ENCODE data around the gene ARFIP2. TPM values are rescaled to one million over a fixed set of nuclear protein-coding genes. Genes with fewer than 3 reads are reported as not detected.

The ARFIP2 gene
- total RNA-seq, 1 donor from 2014 or later, result 55.2 TPM

GRCh38 chr11:6497069-6497839 lies 16.1 kb upstream of the ARFIP2 start, which contains the start of gene DNHD1:
TSS of gene DNHD1 (plus strand) at chr11:6497280. CDS start at chr11:6498216, 936 bp downstream.
- no peak for DNase-seq (ENCODE audit: low read depth)
- H3K4me3 ChIP-seq (ENCODE audit: low read depth, low read length), result no peak within 1 kb of the TSS
- TF ChIP-seq CTCF (conservative IDR thresholded peaks at IDR 0.05; ENCODE audit: low read depth, low read length), result no peak

- no peak for TF ChIP-seq CTCF (conservative IDR thresholded peaks at IDR 0.05; ENCODE audit: low read depth, low read length)
- H3K4me3 ChIP-seq (ENCODE audit: low read depth, low read length), result no peak overlapping the region
Observed at GRCh38 chr11:6489306-6489705, 8.2 kb upstream of the ARFIP2 start.

DNA sequence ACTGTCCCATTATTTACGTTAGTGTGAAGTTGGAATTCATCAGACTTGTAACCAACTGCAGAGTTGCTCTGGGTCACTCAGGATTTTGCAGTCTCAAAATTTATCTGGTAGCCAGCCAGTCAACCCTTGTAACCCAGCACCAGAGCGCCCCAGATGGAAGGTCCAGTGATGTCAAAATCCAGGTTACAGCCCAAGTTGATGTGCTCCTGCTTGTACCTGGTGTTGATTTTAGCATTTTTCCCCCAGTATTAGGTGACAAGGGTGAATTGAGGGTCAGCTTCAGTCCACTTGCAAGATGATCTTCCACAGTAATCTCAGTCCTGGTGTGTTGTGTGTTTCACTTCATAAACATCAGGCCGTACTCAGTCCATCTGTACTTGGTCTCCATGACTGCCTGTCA lies 7.7 kb upstream of the ARFIP2 start:
- TF ChIP-seq CTCF (conservative IDR thresholded peaks at IDR 0.05; ENCODE audit: low read depth, low read length), result no peak
- DNase-seq (ENCODE audit: low read depth), result no peak
- H3K4me3 ChIP-seq (ENCODE audit: low read depth, low read length), result no peak overlapping the region

More at GRCh38 chr11:6489306-6489705, 8.2 kb upstream of the ARFIP2 start:
- DNase-seq (ENCODE audit: low read depth), result no peak

DNA sequence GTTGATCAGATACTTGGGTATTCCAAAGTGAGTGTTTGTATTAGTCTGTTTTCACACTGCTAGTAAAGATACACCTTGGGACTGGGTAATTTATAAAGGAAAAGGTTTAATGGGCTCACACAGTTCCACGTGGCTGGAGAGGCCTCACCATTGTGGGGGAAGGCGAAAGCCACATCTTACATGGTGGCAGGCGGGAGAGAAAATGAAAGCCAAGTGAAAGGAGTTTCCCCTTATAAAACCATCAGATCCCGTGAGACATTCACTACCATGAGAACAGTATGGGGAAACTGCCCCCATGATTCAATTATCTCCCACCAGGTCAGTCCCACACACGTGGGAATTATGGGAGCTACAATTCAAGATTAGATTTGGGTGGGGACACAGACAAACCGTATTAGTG lies 7.2 kb upstream of the ARFIP2 start:
- no peak overlapping the region for H3K4me3 ChIP-seq (ENCODE audit: low read depth, low read length)
- no peak for TF ChIP-seq CTCF (conservative IDR thresholded peaks at IDR 0.05; ENCODE audit: low read depth, low read length)
- DNase-seq (ENCODE audit: low read depth), result no peak

DNA sequence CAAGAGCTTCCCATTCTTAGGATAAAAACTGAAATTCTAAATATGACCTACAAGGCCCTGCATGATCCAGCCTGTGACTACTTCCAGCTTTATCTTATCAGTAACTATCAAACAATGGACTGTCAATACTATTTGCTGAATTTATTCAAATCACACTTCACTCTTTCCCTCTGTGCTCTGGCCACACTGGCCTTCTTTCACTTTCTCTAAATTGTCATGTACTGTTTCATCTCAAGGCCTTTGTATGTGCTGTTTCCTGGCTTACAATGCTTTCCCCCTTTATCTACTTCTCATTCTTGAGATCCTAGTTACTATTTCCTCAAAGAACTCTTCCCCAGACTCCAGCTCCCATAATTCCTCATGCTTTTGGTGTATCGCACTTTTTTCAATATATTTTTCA lies 5.8 kb upstream of the ARFIP2 start:
- no peak for DNase-seq (ENCODE audit: low read depth)
- no peak for TF ChIP-seq CTCF (conservative IDR thresholded peaks at IDR 0.05; ENCODE audit: low read depth, low read length)
- H3K4me3 ChIP-seq (ENCODE audit: low read depth, low read length), result no peak overlapping the region

DNA sequence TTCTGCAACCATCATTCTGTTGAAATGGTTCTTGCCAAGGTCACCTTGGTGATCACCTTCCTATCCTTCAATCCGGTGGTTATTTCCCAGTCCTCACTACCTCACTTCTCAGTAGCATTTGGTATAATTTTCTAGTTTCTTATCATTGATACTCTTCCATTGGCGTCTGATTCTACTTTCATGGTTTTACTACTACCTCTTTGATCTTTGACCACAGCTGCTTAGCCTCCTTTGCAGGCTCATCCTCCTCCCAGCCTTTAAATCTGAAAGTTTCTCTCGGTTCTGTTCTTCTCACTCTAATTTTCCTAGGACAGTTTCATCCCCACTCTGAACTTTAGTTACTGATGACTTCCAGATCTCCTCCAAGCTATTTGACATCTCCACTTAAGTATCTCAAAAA lies 5.1 kb upstream of the ARFIP2 start:
- no peak overlapping the region for H3K4me3 ChIP-seq (ENCODE audit: low read depth, low read length)
- DNase-seq (ENCODE audit: low read depth), result no peak
- TF ChIP-seq CTCF (conservative IDR thresholded peaks at IDR 0.05; ENCODE audit: low read depth, low read length), result no peak

GRCh38 chr11:6485661-6486060 lies 4.5 kb upstream of the ARFIP2 start:
- no peak for TF ChIP-seq CTCF (conservative IDR thresholded peaks at IDR 0.05; ENCODE audit: low read depth, low read length)
- DNase-seq (ENCODE audit: low read depth), result no peak
- no peak overlapping the region for H3K4me3 ChIP-seq (ENCODE audit: low read depth, low read length)
